HL-60/S4 treated with retinoic acid at 250 ng/mL for 4 days and 3 days (cell line): ENCODE measurements around the gene RPGRIP1.
"Not testable (repeated sequence)": the region's sequence is repeated elsewhere in the genome, so short reads cannot be mapped to it uniquely, and the experiment has no call there.

ENCODE experiments used
- in situ Hi-C: fragments of 300-500 bp; cut with MboI; formaldehyde crosslinking; loops from 2 replicates; pipeline ENCODE4 v1.7.0; 2022; ENCODE audit warnings: low sequenced_read_pairs

The RPGRIP1 gene

DNA sequence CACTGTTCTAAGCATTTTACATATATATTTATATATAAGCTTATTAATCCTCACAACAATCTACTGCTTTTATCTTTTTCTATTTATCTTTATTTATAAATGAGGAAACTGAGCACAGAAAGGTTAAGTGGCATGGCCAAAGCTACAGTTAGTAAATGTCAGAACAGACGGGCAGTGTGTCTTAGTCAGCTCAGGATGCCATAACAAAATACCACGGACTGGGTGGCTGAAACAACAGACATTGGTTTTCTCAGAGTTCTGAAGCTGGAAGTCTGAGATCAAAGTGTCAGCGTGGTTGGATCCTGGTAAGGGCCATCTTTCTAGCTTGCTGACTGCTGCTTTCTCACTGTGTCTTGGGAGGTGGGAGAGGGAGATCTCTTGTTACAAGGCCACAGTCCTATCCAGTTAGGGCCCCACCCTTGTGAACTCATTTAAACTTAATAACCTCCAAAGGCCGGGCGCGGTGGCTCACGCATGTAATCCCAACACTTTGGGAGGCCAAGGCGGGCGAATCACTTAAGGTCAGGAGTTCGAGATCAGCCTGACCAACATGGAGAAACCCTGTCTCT is 19.8 kb downstream of the RPGRIP1 start:
- in situ Hi-C loops, result no loop called here

DNA sequence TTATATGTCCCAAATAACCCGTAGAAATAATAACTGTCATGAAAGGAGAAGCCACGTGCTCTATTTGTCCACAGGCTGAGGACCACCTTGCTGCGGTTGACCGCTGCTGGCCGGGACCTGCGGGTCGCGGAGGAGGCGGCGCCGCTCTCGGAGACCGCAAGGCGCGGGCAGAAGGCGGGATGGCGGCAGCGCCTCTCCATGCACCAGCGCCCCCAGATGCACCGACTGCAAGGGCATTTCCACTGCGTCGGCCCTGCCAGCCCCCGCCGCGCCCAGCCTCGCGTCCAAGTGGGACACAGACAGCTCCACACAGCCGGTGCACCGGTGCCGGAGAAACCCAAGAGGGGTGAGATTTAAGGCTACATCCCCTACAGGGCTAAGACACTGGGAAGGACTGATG is 21.0 kb downstream of the RPGRIP1 start:
- in situ Hi-C loops, result no loop called here

DNA sequence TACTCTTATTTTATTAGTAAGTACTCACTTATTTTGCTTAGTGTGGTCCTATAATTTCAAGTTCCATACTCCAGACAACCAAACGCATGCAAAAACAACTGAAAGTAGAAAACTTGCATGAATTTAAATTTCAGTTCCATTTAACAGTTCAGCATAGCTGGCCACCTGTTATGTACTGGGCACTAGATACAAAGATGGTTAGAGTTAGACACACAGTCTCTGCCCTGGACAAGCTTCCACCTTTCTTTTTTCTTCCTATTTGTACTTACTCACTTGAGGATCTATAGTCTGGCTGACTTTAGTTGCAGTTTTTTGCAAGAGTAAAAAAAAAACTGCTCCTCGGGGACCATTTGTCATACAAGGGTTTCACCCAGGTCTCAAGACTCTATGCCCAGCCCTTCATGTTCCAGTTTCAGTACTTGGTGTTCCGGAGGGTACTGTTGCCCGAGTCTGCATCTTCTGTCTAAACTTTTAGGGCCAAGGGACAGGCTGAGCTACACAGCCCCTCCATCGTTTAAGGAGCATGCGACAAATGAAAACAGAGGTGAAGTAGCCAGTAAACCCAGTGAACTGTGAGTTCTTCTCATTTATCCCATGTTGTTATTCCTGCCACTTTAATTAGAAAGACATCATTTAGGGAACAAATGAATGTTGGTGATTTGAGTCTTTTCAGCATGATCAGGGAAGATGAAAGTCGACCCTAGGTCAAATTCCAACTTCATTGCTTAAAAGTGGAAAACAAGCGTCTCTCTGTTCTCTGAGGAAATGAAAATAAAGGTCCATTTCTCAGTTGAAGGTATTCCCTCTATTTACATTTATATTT is 22.3 kb downstream of the RPGRIP1 start:
- in situ Hi-C loops, result no loop called here

DNA sequence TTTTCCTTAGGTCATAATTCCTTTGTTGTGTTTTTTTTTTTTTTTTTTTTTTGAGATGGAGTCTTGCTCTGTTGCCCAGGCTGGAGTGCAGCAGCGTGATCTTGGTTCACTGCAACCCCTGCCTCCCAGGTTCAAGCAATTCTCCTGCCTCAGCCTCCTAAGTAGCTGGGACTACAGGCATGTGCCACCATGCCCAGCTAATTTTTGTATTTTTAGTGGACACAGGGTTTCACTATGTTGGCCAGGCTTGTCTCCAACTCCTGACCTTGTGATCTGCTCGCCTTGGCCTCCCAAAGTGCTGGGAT is 22.9 kb downstream of the RPGRIP1 start:
- in situ Hi-C loops, result not testable (repeated sequence)

DNA sequence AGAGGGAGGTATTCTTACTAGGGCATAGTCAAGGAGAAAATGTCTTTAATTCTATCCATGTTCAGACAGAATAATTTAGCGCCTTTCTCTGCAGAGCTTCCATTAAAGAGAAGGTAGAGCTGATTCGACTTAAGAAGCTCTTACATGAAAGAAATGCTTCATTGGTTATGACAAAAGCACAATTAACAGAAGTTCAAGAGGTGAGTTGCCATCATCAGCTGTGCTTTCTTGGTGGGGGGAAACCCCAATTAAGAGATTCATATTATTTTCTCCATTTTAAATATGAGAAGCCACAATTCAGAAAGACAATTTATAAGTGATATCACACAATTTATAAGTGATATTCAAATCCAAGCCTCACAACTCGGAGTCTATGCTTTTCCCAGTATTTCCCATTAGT is 27.8 kb downstream of the RPGRIP1 start:
- in situ Hi-C loops, result no loop called here

DNA sequence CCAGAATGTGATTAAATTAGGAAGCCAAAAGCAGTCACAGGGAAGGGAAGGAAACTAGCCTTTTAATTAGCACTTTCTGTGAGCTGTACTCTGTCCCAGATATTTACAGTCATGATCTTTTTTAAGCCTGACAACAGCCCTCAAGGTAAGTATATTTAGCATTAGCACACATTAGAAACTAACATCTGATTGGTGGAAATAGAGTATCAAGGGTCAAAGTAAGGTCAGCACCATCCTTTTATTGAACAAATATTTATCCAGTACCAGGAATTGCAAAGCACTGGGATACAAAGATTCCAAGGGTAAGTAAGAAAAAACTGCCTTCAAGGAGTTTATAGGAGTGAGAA is 28.2 kb downstream of the RPGRIP1 start:
- in situ Hi-C loops, result no loop called here

DNA sequence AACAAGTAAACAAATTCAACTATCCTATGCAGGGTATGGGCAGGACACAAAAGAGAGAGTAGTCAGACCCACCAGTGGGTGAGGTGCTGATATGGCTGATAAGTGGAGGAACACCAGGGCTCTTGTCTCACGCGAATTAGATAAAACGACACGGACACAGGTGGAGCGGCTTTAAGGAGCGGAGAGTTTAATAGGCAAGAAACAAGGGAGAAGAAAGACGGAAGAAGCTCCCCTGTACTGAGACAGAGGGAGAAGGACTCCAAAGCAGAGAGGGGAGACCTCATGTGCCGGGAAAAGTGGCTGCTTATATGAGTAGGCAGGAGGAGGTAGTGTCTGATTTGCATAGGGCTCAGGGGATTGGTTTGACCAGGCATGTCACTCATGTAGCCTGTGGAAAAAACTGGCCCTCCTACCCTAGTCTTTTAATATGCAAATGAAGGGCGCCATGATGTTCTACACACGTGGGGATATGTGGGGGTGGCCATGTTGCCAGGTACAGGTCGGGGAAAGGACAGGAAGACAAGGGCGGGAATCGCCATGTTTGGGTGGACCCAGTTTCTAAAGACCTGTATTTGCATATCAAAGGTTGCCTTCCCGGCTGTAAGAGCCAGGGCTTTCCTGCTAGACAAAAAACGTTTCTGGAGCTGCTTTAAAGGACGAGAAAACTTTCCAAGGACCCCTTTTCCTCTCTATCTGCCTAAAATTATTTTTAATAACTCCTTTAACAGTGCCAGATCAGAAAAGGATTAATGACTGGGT is 28.8 kb downstream of the RPGRIP1 start:
- in situ Hi-C loops, result no loop called here

- in situ Hi-C loops, result no loop called here
Measured at GRCh38 chr14:21309238-21309636, 29.4 kb downstream of the RPGRIP1 start.

DNA sequence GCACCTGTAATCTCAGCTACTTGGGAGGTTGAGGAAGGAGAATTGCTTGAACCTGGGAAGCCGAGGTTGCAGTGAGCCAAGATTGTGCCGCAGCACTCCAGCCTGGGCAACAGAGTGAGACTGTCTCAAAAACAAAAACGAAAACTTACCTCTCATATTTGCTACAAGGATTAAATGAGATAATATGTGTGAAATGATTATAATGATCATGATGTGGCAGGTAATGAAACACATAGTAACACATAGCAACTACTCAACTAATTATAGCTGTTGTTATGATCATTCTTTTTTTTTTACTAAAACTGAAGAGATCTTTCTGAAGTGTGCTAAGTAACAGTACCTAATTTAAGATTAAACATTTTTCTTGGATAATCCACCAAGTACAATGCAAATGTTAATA is 30.1 kb downstream of the RPGRIP1 start:
- in situ Hi-C loops, result no loop called here

GRCh38 chr14:21311614-21312013 is 31.7 kb downstream of the RPGRIP1 start:
- in situ Hi-C loops, result no loop called here

DNA sequence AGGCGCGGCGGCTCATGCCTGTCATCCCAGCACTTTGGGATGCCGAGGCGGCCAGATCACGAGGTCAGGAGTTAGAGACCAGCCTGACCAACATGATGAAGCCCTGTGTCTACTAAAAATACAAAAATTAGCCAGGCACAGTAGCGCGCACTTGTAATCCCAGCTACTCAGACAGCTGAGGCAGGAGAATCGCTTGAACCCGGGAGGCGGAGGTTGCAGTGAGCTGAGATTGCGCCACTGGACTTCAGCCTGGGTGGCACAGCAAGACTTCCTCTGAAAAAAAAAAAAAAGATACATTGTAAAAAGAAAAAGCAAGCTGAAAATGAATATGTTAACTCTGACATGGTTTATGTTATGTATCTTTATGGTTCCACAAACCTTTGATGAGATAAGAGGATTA is 33.6 kb downstream of the RPGRIP1 start:
- in situ Hi-C loops, result no loop called here

GRCh38 chr14:21317398-21317797 is 37.5 kb downstream of the RPGRIP1 start:
- in situ Hi-C loops, result no loop called here

GRCh38 chr14:21320913-21321312 is 41.0 kb downstream of the RPGRIP1 start:
- in situ Hi-C loops, result no loop called here

DNA sequence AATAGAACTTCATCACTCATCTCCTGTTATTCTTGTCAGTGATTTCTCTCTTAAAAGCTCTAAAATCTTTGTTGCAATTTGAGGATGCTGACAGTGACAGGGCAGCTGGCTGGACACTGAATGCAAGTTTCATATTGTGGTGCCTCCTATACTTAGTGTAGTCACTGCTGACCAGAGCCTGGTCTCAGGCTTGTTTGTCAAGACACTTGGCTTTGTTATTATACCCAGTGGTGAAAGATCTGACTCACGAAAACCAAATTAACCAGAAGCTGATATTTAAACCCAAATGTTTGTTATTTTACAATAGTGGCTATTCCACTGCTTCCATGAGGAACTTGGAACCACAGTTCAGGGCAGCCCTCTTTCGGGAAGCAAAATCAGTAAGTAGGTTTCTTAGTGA is 42.8 kb downstream of the RPGRIP1 start:
- in situ Hi-C loops, result no loop called here

- in situ Hi-C loops, result no loop called here
Measured at GRCh38 chr14:21326972-21327371, 47.1 kb downstream of the RPGRIP1 start.
